Femur (tissue), 1 donor: ENCODE measurements around the gene IZUMO1.
"Not testable (repeated sequence)": the region's sequence is repeated elsewhere in the genome, so short reads cannot be mapped to it uniquely, and the experiment has no call there.

Source experiments
- DNase-seq: peaks from one replicate; pipeline ENCODE4 v3.0.0-alpha.2; 2017

The IZUMO1 gene

GRCh38 chr19:48735031-48735615 is 11.6 kb downstream of the IZUMO1 start:
- no peak for DNase-seq

DNA sequence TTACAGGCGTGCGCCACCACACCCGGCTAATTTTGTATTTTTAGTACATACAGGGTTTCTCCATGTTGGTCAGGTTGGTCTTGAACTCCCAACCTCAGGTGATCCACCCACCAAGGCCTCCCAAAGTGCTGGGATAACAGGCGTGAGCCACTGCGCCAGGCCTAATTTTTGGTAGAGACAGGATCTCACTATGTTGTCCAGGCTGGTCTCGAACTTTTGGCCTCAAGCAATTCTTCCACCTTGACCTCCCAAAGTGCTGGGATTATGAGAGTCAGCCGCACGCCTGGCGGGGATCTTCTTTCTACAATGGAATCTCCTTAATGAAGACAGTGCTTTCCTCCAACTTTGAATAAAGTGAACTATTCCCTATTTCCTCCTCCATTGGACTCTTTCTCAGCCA is 12.1 kb downstream of the IZUMO1 start:
- DNase-seq = no peak

DNA sequence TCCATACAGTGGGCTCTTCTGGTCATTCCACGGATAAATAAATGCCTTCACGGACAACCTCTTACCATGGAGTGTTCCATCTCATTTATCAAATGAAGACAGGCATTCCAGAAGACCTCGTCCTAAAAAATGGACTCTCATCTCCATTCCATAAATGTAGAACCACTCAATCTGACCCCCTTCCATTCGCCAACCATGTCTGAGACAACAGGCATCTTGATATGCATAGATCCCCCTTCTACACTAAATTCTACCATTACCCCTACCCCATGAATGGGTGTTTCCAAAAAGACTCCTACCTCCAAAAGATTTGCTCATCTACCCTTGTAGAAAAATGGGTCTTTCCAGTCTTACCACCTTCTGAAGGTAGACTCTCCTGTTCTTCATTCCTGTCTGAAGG is 15.3 kb downstream of the IZUMO1 start:
- no peak for DNase-seq

DNA sequence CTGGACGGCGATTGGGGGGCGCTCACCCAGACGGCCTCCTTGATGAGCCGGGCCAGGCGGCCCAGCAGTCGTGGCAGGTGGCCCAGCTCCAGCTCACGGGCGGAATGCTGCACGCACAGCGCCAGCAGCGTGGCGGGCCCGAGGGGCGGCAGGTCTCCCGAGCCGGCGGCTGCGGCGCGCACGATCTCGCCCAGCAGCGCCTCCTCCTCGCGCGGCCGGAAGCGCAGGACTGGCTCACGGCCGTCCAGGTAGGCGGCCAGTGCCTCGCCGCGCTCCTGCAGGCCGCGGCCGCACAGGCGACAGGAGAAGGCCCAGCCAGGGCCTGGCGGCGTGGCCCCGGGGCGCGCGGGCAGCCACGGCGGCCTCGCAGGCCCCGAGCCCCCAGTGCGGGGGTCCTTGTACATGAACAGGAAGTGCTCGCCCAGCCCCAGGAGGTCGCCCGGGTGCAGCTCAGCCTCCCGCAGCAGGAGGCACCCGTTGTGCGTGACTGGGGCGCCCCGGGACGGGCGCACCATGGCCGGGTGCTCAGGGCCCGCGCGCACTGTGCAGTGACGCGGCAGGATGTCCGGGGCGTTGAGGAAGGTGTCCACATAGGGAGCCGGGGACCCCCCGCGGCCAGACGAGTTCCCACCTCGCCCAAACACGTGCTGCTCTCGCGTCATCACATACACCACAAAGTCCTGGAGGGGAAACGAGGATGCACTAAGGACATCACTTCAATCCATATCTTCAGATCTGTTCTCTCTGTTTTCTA is 17.6 kb downstream of the IZUMO1 start:
- DNase-seq = no peak

DNA sequence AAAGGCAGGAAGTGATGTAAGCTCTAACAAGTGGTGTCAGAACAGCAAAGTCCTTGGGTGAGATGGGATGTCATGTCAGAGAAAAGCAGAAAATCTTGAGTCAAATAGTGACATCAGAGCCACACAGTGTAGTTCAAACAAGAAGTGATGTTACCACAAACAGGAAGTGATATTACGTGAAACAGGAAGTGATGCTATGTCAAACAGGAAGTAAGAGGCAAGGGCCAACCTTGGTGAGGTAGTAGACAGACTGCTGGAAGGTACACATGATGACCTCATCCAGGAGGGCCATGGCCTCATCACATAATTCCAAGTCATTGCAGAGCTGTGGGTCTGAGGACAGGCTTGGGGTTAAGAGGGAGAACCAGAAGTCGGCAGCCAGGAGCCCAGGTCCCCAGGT is 20.2 kb downstream of the IZUMO1 start:
- no peak for DNase-seq

GRCh38 chr19:48724796-48725753 is 21.6 kb downstream of the IZUMO1 start:
- DNase-seq = peak; percentile 90

GRCh38 chr19:48722196-48722708 is 24.5 kb downstream of the IZUMO1 start:
- DNase-seq = no peak

GRCh38 chr19:48720613-48721296 is 26.0 kb downstream of the IZUMO1 start:
- peak; percentile 99 for DNase-seq

DNA sequence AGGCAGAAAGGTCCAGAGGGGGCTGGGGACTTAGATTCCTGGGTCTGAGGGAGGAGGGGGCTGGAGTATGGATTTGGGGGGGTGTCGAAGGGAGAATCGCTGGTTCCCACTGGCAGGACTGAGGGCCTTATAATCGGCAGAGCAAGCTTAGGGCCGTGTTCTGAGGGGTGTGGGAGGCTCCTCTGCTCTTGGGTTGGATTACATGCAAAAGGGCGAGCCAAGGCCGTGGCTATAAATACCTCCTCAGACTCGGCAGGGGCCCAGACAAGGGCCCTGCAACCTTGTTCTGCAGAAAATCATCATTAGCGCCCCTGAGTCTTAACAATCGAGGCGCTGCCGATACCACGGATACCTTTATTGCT is 26.5 kb downstream of the IZUMO1 start:
- no peak for DNase-seq

DNA sequence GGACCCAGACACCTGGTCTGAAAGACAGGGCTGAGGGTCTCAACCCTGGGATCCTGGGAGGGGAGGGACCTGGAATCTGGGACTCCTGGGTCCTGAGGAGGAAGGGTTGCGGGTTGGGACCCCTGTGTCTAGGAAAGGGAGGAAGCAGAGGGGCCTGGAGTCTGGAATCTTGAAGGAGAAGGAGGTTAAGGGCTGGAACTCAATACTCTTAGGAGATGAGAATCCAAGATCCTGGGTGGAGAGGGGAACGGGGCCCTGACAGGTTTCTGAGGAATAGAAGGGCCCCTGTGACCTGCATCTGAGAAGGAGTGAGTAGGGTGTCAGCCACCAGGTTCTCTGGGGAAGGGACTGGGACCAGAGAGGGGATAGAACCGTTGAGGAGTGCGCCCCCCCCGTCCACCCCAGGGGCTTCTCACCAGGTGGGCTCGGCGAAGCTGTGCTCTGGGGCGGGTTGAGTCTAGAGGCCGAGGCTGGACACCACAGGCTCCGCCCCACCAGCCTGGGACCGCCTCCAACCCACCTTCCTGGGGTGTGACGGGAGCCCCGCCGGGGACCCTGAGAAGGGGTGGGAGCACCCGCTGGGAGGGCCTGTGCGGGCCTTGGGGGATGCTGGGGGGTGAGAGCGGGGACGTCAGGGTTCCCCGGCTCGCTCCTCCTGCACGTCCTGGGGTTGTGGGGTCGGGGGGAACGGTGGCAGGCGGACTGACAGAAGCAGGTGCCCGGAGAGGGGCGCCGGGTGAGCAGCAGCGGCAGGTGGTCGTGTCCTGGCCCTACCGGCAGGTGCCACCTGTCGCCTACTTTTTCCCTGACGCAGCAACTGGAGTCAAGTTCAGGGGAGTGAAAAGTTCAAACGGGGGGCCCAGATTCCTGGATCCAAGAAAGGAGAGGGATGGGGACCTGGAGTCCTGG is 27.2 kb downstream of the IZUMO1 start, which contains the start of gene MAMSTR:
Gene MAMSTR, minus strand, starts transcription at position 463 of the 909 bp plus-strand sequence. CDS start 694 bp downstream, outside the sequence.
- peak; percentile 84 for DNase-seq

- DNase-seq = peak; percentile 47
Measured at GRCh38 chr19:48718711-48719231, 27.9 kb downstream of the IZUMO1 start.

DNA sequence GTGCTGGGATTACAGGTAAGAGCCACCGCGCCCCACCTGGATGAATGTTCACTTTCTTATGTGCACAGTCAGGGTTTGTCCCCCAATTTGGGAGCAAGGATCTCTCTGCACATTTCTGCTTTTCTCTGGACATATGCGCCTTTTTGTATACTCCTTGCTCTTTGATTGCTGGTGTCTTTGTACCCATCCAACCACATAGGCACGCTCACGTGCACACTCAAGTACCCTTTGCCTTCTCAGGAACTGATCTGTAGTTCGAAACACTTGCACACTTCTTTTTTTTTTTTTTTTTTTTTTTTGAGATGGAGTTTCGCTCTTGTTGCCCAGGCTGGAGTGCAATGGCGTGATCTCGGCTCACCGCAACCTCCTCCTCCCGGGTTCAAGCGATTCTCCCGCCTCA is 28.6 kb downstream of the IZUMO1 start:
- not testable (repeated sequence) for DNase-seq

- DNase-seq = peak; percentile 94
Measured at GRCh38 chr19:48716562-48717291, 30.0 kb downstream of the IZUMO1 start.

DNA sequence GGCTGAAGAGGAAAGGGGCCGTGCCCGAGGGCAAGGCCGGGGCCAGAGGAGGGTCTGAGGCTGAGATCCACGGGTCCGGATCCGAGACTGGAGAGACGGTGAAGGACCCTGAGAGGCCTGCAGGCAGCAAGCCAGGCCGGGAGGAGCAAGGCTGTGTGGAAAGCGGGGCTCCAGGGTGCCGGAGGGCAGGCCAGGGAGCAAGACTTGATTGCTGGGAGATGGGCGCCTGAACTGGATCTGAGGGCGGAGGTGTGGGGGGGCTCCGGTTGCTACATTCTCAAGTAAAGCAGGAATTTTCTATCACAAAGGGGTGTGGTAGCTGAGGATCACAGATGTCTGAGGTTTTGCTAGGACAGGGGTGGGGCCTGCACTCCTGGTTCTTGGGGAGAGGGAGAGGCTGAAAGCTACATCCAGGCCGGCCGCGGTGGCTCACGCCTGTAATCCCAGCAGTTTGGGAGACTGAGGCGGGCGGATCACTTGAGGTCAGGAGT is 31.0 kb downstream of the IZUMO1 start:
- peak; percentile 54 for DNase-seq

- DNase-seq = peak; percentile 49
Measured at GRCh38 chr19:48714759-48715675, 31.7 kb downstream of the IZUMO1 start.

DNA sequence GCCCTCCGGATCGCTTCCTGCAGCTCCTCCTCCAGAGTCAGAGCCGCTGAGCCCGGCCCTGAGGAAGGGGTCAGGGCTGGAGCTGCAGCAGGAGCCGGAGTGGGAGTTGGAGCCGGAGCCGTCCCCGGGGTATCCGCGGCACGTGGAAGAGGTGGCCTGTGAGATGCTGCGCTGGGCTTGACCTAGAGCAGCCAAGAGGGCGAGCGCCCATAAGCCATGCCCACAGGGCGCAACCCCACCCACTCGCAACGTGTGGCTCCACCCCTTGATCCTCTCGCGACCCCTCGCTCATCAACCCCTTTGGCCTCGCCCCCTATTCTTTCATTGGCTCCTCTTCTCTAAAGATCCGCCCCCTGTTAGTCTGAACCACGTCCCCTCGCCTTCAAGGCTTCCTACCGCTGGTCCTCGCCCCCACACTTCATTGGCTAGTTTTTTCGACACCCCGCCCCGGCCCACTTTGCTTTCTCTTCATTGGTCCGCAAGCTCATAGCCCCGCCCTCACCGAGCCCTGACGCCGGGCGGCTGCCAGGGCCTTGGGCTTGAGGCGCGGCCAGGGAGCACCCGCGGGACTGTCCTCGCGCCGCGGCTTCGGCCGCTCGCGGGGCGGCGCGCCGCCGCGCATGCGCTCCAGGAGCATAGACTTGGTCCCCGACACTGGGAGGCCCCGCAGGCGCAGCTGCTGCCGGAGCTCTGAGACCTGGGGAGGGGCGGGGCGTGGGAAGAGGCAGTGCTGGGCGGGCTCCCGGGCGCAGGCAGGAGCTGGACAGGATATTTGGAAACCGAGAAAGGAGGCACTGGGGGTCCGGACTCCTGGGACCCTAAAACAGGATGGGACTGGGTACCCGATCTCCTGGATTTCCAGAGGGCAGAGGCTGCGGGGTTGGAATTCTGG is 32.6 kb downstream of the IZUMO1 start:
- DNase-seq = peak; percentile 100

DNA sequence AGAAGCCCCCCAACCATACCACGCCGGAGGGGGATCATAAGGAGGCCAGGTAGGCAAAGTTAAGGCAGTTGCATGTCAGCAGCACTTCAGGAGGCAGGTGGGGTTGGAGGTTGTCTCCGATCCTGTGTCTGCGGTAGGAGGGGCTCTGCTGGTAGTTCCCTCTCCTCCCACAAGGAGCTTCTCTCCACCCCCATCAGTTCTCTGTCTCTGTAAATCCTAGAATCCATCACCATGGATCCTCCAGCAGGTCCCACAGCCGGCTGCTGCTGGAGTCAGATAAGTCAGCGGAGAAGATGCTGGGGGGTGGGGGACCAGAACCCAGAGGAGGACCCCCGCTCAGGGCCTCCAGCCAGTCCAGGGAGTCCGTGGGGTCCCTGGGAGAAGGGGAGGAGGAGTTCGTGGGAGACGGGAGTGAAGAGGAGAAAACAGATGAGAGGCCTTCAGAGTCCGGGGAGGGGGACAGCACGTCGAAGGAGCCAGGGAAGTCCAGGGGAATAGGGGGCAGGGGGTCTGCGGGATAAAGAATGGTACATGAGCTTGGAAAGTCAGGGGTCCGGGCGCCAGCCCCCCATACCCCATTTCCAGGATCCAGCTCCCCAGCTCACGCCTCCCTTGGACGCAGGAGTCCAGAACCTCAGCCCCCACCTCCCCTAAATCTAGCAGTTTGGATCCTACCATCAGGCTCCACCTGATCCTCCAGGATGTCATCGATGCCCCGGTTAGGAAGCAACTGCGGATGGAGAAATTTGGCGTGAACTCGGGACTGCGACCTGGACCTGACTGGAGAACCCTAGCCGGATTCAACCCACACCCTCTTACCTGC is 33.5 kb downstream of the IZUMO1 start:
- DNase-seq = peak; percentile 30
